CD4-positive, alpha-beta T cell treated with Interleukin-6 for 4 hours (primary cell): ENCODE data around the gene KCNIP4.

Source experiments
- DNase-seq: peaks from one replicate; pipeline ENCODE4 v3.0.0-alpha.2; 2020; ENCODE audit warnings: mixed read lengths

The KCNIP4 gene

DNA sequence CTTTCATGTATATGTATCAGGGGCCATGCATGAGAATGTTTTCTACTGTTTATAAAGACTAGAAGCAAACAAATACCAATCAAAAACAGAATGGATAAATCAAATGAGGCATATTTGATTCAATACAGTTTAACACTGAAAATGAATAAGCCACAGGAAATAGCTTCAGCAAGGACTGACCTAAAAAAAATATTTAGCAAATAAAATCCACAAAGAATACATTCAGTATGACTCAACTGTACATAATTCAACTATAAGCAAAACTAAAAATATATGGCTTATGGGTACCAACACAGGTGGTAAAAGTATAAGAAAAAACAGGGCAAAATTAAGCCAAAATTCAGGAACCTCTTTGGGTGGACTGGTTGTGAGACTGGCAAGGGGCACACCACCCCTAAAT, 112.9 kb downstream of the KCNIP4 start:
- no peak for DNase-seq

DNA sequence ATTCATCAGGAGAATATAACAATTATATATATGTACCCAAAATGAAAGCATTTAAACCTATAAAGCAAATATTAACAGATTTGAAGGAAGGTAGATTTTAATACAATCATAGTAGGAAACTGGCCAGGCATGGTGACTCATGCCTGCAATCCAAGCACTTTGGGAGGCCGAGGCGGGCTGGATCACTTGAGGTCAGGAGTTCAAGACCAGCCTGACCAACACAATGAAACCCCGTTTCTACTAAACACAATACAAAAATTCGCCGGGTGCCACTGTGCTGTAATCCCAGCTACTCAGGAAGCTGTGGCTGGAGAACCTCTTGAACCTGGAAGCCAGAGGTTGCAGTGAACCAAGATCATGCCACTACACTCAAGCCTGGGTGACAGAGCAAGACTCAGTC, 118.3 kb downstream of the KCNIP4 start:
- DNase-seq = no peak

DNA sequence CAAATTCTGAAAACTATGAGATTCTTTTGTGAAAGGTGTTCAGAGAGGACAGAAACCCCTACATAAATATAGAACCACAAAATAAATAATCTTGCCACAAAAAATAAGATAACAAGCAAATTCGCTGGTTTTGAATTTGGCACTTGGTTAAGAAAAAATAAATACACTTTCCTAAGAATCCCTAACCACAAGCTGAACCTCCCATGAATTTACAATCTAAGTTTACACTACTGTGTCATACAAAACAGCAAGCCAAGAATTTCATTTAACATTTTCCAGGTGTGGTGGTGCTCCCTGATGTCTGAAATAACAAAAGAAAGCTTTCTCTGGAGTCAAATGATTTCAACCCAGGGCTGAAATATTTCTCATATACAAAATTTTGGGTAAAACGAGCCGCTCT, 121.0 kb downstream of the KCNIP4 start:
- DNase-seq = no peak

DNA sequence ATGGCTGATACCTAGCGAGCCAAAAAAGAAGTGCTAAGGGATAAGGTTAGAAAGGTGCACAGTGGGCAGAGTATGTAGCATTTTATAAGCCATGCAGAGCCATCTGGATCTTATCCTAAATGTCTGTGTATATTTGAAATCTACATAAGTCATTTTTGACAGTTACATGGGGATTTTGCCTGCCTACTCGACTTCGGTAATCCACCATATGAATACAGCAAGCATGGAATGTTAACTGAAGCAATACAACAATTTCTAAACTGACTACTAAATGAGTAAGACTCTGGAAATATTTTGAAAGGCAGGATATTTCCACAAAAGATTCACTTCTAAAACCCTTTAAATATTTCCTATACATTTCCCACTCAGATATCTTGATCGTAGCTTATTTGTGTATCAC, 122.5 kb downstream of the KCNIP4 start:
- no peak for DNase-seq

DNA sequence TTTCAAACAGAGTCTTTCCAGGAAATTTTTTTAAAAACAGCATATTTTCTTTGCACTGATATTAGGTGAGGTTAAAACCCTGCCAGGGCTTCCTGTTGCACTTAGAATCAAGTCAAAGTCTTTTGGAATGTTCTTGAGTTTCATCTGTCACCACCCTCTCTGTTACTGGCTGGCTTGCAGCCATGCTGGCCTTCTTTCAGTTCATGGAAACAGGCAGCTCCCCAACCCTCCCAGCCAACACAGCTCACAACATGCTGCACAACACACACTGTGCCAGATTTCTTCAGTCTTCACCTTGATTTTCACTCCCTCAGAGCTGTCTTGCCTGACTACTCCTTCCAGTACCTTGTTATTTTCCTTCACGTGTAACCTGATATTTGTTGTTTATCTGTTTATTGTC, 129.5 kb downstream of the KCNIP4 start:
- no peak for DNase-seq

DNA sequence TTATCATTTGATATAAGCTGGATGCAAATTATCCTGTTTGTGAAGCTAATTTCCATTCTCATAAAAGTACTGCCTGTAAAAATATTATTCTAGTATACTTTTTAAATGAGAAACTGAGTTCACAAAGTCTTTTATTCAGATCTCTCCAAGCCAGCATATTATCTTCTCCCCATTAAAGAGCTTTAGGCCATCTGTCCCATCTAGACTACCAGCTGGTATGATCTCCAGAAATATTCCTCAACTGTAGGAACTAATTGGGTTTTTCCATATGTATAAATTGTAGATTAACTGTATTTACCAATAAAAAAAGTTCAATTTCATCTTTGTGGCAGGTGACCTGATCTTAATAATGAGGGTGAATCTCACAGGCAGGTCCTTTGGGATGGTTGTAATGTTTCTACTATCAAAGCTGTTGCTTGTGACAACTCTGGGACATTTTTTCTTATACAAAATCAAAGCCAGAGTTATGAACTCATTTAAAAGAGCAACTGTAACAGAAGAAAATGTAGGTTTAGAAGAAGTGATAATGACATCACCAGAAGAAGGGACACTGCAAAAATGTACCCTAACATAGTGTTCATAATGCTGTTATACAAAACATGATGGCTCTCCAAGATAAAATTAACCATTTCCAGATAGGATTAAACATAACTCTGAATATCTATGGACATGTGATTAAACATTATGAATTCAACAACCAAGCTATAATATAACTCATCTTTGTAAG, 132.8 kb downstream of the KCNIP4 start:
- no peak for DNase-seq

- DNase-seq = no peak
These were observed 137.0 kb downstream of the KCNIP4 start for GRCh38 chr4:21811565-21811964.

DNA sequence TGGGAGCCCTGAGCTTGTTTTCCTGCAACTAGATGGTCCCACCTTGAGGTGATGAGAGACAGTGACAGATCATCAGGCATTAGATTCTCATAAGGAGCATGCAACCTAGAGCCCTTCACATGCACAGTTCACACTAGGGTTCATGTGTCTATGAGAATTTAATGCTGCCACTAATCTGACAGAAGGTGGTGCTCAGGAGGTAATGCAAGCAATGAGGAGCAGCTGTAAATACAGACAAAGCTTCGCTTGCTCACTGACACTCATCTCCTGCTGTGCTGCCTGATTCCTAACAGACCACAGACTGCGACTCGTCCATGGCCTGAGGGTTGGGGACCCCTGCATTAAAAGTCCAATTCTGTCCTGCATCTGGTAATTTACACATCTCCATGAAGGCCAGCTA, 141.6 kb downstream of the KCNIP4 start:
- no peak for DNase-seq

DNA sequence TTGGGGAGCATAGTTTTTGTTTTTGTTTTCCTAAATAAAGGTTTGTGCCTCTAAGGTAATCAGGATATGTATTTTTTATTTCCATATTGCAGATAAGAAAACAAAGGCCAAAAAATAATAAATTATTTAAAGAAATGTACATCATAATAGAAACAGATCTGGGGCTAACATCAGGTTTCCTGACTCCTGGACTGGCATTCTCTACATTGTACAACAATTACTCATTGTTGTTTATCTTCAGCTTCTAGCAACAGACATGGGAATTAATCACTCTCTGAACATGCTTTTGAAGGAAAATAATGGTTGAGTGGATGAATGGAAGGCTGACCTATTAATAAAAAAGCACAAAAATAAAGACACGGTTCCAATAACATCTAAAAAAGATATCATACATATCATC, 146.2 kb downstream of the KCNIP4 start:
- no peak for DNase-seq

DNA sequence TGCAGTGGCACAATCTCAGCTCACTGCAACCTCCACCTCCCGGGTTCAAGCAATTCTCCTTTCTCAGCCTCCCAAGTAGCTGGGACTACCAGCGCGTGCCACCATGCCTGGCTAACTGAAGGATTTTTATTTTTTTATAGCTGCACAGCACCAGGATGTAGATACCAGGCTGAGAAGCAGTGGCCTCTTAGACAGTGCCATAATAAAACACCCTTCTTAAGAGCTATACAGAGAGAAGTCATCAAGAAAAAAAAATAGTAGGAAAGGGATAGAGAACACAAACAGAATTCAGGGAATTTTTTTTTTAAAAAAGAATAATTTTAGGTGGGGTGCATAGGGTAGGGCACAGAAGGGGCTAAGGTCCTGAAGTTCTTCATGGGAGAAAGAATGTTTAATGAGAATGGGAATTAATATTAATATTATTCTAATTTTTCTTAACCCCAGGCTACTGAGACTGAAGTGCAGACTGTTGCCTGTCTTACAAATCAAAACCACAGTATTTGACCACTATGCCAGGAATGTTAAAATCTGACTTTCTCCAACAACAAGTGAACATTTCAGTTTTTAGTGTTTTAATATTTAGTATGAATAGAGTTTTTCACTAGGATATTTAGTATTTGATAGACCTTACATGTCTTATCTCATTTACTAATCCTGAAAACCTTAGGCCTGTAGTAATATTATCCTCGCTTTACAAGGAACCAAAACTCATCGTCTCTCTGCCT, 146.7 kb downstream of the KCNIP4 start:
- no peak for DNase-seq

DNA sequence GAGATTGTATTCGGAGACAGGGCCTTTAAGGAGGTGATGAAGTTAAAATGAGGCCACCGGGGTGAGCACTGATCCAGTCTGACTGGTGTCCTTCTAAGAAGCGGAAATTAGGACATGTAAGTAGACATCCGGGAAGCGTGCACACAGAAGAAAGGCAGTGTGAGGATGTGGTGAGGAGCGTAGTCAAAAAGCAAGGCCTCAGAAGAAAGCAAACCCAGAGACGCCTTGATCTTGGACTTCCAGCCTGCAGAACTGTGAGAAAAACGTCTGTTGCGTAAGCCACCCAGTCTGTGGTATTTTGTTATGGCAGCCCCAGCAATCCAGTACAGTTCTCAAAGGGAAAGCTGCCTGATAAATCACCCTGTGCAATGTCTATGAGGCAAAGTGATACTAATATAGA, 153.5 kb downstream of the KCNIP4 start:
- peak; percentile 2 for DNase-seq

GRCh38 chr4:21792736-21793135, 155.8 kb downstream of the KCNIP4 start:
- no peak for DNase-seq

DNA sequence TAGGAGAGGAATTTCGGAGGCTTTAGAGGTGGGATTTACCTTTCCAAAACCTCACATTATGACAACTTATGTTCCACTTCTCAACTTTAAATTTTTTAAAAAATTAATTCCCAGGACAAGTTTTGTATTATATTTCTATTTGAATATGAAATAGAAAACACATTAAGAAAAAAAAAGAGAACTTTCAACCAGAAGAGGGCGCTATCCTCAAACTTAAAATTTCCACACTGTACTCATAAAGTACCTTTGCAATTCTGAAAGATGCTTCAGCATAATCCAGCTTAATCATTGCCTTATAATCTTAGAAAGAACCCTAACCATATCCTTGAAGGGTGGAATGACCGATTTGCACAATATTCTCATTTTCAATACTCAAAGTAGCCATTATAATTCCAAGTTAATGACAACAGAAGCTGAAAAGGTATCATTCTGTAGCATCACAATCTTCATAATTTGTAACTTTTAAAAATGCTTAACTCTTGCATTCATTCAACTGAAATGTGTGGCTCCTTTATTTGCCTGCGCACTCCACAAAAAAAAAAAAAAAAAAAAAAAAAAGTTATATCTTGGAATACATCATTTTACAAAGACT, 158.0 kb downstream of the KCNIP4 start:
- DNase-seq = no peak

DNA sequence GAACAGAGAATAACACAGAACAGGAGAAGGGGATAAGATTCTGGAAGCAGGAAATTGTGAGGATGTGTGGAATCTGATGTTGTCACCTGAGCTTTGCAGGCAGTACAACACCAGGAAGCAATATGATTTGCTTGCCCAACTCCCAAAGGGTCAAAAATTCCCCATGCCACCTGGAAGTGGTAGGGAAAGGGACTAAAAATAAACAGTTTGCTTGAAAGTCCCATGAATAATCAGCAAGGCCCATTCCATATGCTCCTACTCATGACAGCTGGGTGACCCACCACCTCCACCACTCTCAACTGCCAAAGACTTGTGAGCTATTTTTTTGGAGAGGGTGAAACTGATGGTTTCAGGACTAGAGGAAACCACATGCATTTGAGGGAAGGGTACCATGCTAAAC, 168.4 kb downstream of the KCNIP4 start:
- no peak for DNase-seq

DNA sequence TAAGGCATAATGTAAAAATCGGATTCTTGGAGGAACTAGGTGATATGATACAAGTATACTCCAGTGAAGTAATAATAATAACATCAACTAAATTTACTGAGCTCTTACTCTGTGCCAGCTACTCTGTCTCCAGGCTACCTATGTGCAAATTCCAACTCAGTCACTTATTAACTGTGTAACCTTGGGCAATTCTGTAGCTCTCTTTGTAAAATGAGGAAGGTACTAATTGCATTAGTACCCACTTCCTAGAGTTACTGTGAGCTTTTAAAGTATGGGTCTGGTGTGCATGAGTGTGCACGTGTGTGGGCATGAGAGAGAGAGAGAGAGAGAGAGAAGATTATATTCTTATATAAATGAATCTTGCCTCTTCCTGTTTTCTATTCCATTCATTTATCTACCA, 169.9 kb downstream of the KCNIP4 start:
- DNase-seq = no peak

DNA sequence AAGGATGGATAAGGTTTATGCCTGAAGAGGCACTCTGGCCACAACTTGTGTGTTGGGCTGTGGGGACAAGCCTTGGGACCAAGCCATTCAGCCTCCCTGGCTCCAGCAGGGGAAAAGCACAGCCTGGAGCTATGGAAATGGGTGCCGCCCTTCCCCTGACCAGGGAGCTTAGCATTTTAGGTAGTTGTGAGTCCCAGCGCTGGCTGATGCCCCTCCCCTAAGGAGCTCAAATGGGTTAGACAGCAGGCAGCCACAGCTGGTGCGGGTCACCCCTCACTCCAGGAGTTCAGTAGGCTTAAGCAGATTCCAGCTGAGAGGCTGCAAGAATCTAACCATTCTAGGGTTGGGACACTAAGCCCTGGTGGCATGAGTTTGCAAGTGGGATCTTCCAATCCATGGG, 172.9 kb downstream of the KCNIP4 start:
- no peak for DNase-seq

DNA sequence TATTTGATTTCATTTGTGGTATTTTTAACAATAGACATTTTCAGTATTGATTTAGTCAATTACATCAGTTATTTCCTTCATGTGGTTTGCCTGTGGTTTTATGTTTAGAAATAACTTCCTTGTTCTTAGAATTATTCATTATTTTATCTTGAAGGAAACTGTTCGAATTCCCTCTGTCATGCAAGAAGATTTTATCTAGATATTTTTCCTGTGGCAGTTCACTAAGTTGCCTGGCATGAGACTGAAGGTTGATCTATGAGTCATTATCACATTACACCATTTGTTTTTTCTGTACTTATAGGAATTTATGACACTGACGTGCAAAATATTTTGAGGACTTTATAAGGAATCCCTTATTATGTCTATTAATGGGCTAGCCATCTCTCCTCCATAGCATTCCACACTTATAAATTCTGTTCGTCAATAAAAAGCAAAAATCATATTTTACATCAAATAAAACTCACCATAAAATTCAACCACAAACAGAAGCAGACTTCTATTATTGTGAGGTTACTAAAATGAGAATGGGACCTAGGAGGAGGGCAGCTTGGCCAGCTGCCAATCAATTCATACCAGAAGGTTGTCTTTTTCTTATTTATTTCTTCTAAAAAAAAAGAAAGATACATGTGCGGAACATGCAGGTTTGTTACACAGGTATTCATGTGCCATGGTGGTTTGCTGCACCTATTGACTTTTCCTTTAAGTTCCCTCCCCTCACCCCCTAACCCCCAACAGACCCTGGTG, 179.0 kb downstream of the KCNIP4 start:
- DNase-seq = no peak

GRCh38 chr4:21768349-21769310, 179.9 kb downstream of the KCNIP4 start:
- DNase-seq = no peak

GRCh38 chr4:21765810-21766407, 182.7 kb downstream of the KCNIP4 start:
- DNase-seq = no peak

GRCh38 chr4:21763855-21764254, 184.7 kb downstream of the KCNIP4 start:
- no peak for DNase-seq

GRCh38 chr4:21757248-21757647, 191.3 kb downstream of the KCNIP4 start:
- no peak for DNase-seq
